Suppressor macrophage treated with lipopolysaccharide for 1 hour (primary cell): Measurements from ENCODE around the gene KCNK4.
A peak's percentile ranks its signal among the peaks of the same experiment; 100 is the strongest.
"Not testable (repeated sequence)": the region's sequence is repeated elsewhere in the genome, so short reads cannot be mapped to it uniquely, and the experiment has no call there.

ENCODE experiments used
- DNase-seq, 3 donors: peaks; one replicate each; pipeline ENCODE4 v3.0.0-alpha.2; 2020 to 2022

KCNK4 gene

GRCh38 chr11:64291262-64291751 is at the start of gene KCNK4:
KCNK4 (plus strand) TSS chr11:64291302; CDS start chr11:64293019, 1,717 bp downstream.
- DNase-seq = no peak

GRCh38 chr11:64241491-64242374 is 49.4 kb upstream of the KCNK4 start:
- peak; percentile 27 to 100 (median 32) for DNase-seq

DNA sequence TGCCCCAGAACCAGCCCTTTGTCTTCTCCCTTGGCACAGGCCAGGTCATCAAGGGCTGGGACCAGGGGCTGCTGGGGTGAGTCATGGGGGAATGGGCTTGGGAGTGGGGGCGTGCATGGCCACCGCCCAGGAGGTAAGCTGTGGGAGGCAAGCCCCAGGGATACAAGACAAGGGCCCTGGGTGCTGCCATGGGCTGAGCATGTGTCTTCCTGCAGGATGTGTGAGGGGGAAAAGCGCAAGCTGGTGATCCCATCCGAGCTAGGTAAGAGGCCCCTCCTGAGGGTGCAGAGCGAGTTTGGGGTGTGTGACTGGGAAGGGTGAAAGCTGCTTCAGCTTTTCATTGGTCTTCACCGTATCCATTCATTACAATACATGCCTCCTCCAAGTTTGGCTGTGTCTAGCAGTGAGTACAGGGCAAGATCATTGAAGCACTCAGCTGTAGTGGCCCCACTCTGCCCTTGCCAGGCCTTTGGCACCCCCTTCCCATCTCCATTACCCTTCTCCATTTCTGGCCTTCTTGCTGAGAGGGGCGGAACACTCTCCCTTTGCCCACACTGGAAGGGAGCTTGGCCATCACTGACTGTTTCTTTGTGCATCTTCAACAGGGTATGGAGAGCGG is 47.8 kb upstream of the KCNK4 start:
- no peak for DNase-seq

DNA sequence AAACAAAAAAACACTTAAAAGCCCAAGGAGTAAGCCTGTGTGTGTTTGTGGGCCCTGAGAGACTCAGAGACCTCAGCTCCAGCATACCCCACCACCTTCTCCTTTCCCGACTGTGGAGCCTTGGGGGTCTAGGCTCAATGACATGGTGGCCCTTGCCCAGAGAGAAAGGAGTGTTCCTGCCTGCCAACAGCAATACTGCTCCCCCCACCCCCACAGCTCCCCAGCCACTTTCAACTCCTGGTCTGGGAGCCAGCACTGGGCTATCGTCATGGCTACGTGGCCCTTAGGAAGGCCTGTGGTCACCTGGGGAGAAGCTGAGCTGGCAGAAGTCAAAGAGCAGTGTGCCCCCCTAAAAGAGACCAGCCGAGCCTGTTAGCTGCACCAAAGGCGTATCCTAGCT is 47.0 kb upstream of the KCNK4 start:
- DNase-seq = no peak

DNA sequence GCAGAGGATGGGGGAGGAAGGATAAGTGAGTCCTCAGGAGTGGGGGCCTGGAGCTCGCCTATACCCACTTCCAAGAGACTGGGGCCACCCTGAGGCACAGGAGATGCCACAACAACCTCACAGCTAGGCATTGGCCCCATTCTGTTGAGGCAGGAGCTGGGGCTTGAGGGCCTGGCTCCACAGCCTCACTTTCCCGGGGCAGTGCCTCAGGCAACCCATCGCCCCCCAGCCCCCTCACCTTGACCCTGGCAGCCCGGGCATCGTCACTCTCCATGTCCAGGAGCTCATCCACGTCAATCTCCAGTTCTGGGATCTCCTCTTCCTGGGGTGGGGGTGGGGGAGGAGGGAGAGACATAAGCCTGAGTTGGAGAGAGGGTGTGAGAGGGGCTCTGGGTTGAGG is 46.1 kb upstream of the KCNK4 start:
- no peak for DNase-seq

- no peak for DNase-seq
Measured at GRCh38 chr11:64245401-64245796, 45.7 kb upstream of the KCNK4 start.

- DNase-seq = peak; percentile 88 to 91 (median 89)
Measured at GRCh38 chr11:64245797-64246620, 45.1 kb upstream of the KCNK4 start.

- DNase-seq = not testable (repeated sequence)
Measured at GRCh38 chr11:64246621-64246870, 44.6 kb upstream of the KCNK4 start.

DNA sequence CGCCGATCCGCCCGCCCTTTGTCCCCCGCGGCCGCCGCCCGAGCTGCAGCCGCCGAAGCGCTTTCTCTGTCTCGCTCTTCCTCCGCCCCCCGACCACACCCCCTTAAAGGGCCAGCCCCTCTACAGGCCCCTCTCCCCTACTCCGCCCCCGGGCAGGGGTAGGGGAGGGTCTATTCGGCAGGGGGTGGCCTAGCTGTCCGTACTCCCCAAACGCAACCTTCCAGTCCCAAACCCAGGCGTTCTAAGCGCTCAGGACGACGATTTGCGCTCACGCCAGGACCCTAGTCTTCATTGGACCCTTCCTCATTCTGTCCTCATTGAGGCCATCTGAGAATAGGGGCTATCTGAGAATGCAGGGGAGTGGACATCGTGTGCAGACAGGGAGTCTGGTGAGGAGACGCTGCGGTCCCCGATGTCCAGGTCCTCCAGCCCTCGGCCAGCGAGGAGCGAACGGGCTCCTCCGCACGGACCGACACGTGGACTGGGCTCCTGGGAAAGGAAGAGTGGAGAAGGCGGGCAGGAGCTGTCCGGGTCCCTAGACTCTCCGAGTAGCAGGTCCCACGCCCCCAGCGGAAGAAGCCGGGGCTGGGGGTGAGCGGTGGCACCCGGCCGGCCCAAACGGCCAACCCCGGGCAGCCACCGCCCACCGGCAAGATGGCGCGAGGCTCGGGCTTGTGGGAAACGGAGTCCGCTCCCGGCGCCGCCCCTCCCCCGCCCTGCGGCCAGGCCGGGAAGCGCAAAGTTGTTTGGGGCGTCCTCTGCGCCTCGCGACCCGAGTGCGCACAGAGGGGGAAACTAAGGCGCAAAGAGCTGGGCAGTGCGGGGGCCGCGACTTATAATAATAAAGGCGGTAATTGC is 44.0 kb upstream of the KCNK4 start, which contains the start of gene PPP1R14B:
PPP1R14B (minus strand) TSS at position 73 of the 858 bp plus-strand sequence. CDS start 270 bp downstream, outside the sequence.
- DNase-seq = peak; percentile 82 to 94 (median 89)

DNA sequence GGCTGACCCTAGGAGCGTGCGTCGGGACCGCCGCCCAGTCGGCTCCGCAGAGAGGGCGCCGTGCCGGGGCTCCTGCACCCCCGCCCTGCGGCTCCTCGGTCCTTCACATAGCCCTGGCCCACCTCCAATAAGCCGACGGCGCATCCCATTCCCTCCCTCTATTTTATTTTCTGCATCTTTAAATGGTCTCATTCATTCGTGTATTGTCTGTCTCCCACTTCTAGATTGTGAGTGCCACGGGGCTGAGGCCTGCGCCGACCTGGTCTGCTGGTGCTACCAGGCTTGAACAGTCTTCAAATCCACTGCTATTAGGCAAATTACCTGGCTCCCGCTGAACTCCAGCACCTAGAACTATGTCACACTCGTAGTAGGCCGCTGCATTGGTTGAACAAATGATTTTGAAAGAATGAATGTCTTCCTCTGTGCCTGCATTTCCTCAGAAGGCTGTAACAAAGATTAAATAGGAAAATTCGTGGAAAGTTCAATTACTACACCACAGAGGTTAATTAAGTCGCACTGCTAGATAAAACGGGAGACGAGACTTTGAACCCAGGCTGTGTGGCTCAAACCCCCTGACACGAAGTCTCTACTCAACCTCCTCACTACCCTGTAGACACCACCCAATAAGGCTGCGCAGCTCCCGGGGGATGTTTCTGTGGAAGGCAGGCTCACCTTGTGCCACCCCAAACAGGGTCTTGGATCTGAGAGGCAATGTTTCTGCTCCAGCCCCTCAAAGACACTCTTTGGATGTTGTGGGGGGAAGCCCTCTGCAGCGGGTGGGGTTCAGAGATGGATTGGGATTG is 43.2 kb upstream of the KCNK4 start:
- no peak for DNase-seq

GRCh38 chr11:64248578-64248977 is 42.5 kb upstream of the KCNK4 start:
- DNase-seq = no peak

DNA sequence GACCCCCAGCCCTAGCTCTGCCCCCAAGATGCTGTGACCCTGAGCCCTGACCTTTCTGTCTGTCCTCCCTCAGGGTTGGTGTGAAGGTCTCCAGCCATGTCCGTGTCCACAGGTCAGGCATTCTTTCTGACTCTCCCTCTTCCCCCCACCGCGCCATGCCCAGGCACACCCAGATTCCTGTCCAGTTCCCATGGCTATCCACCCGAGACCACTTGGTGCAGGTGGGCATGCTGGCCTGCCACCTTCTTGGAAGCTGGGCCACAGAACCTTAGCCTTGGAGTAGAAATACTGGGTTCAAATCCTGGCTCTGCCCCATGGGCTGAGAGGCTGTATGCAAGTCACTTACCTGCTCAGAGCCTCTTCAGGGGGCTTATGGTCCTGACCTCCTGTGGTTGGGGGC is 42.1 kb upstream of the KCNK4 start:
- DNase-seq = no peak

DNA sequence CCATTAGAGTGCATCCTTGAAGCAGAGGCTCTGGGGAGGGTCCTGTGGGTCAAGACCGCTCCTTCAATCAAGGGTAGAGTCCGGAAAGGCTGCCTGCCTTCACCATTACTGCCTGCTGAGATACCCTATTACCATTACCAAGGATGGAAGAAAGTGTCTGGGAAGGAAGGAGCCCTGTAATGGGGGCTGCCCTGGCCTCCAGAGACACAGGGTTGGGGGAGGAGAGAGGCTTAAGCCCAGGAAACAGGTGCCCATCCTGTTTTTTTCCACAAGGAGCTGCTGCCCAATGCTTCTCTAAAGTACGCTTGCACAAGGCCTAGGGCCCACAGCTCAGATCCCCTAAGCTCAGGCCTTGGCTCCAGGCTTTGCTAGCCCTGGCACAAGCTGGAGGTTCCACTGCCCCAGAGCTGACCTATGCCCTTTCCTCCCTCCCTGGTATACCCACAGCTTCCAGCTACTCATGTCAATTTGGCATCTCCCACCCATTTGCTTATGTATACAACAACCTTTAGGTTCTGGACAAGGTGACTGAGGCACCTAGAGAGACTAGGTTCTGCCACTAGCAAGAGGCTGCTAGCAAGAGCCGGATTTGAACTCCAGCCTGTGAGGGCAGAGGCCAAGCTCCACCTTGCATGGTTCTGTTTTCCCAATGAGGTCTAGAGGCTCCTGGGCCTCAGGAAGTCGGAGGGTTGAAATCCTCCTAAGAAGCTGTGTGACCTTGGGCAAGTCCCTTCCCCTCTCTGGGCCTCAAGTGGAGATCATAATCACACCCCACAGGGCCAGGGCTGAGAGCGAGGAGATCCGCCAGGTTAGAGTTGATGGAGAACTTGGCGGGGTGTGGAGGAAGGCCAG is 41.3 kb upstream of the KCNK4 start:
- no peak for DNase-seq

- no peak for DNase-seq
Measured at GRCh38 chr11:64250415-64251015, 40.6 kb upstream of the KCNK4 start.

DNA sequence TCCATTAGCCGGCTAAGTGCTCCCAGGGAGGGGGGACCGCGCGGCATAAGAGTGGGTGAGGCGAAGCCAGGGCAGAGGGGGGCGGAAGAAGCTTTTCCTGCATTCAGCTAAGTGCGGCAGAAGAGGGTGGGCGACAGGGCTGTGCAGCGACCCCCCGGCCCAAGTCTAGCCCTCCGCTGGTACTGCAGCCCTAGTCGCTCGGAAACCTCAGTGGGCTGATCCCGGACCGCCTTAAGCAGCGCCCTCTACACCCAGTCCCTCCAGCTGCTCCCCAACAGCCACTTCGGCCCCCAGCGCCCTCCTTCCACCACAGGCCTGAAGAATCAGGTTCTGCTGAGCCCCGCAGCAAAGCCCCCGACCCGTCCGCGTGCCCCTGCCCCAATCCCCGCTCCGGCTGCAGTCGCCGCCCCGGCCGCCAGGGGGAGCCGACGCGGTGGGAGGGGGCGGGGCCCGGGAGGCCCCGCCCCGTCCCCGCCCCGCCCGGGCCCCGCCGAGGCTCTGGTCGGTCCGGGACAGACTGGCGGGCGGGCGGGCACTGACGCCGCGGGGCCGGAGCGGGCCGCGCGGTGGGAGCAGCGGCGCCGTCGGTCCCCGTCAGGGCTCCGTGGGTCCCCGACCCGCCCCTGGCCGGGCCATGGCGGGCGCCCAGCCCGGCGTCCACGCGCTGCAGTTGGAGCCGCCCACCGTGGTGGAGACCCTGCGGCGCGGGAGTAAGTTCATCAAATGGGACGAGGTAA is 39.9 kb upstream of the KCNK4 start, which contains the start of gene PLCB3:
PLCB3 (plus strand) TSS at position 515 of the 737 bp plus-strand sequence; CDS start at position 635, 120 bp downstream.
- peak; percentile 70 to 93 (median 83) for DNase-seq

DNA sequence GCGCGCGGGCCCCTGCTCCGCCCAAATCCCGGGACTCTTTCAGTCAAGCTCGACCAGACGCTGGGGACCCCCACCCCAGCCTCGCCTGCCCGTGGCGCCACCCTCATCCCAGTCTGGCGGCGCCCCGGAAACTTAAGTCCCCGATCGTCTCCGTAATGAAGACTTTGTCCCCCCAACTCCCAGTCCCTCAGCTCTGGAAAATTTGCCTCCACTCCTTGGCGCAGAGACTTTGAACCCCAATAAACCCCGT is 39.4 kb upstream of the KCNK4 start:
- DNase-seq = no peak

DNA sequence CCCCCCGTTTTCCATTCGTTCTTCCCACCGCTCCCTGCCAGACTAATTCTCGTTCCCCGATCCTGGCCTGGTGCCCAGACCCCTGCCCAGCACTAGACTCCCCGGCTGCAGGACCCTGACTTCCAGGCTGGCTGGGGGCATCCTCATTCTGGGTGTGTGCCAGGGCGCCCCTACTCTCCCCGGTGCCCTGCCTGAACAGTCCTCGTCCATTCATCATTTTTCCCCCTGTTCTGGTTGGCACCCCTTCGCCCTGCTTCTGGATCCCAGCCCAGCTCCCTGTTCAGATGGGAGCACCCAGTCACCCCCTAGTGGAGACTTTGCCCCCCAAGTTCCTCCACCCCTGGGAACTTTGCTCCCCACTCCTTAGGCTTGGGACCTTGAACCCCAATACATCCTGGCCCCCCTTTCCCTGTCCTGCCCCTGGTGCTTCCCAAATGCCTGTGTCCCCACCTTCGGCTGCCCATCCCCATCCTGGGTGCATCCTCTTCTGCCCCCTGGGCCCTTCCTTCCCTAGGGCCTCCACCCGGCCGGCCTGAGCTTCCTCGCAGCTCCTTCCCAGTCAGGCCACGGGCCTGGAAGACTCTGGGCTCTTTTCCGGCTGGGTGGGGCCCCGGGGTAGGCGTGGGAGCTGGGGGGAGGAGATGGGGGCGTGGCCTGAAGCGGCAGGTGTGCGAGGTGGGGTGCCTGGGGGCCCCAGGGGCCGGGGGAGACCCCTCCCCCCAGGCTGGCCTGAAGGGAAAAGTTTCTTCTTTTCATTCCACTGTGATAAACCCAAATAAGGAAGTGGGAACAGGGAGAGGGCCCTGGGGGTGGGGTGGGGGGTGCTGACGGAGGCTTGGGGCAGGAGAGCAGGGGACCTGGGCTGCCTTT is 38.9 kb upstream of the KCNK4 start:
- DNase-seq = peak; percentile 57 to 82 (median 62)

DNA sequence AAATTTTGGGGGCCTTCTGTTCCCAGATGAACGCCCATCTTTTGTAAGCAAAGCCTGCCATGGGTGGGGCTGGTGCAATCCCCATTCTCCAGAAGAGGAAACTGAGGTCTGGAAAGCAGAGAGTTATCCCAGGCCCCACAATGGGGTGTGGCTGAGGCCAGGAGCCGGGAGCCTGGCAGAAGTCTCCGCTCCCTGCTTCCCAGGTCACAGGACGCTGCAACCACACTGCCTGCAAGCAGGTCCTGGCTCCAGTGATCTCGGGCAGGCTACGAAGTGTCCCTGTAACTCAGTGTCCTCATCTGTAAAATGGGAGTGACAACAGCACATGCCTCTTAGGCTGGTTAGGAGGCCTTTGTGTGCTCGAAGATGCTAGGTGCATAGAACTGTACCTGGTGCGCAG is 38.1 kb upstream of the KCNK4 start:
- DNase-seq = no peak
